Cardiac fibroblast (primary cell): ENCODE results near the gene PAPPA.

Experiments used
- DNase-seq, 2 donors: peaks; one replicate each; pipeline versions ENCODE4 v3.0.0 to v3.0.0-alpha.2; 2010; ENCODE audit warnings: low read depth in 2 of 2
- H3K4me3 ChIP-seq, 2 donors: replicated peaks in 1 of 2; 1 replicate in 1 of 2; 2 replicates in 1 of 2; pipeline ENCODE4 v1.5.1; 2011; ENCODE audit warnings: low read depth in 2 of 2, low read length in 2 of 2, mild to moderate bottlenecking in 2 of 2, moderate library complexity in 1 of 2
- CTCF ChIP-seq: IDR thresholded peaks from one replicate; pipeline ENCODE4 v1.5.1; 2011; ENCODE audit warnings: low read depth, mild to moderate bottlenecking, low read length, inconsistent platforms

The PAPPA gene

GRCh38 chr9:116303270-116303669 is 149.7 kb downstream of the PAPPA start:
- no peak for TF ChIP-seq CTCF
- DNase-seq, result peak in 1 of 2 donors; percentile 52

GRCh38 chr9:116303886-116304538 is 150.4 kb downstream of the PAPPA start:
- DNase-seq, result no peak
- TF ChIP-seq CTCF, result no peak
- H3K4me3 ChIP-seq, result no peak overlapping the region

More at GRCh38 chr9:116303270-116303669, 149.7 kb downstream of the PAPPA start:
- no peak overlapping the region for H3K4me3 ChIP-seq

GRCh38 chr9:116304761-116305160 is 151.2 kb downstream of the PAPPA start:
- no peak overlapping the region for H3K4me3 ChIP-seq
- TF ChIP-seq CTCF, result no peak

GRCh38 chr9:116308076-116308475 is 154.5 kb downstream of the PAPPA start:
- TF ChIP-seq CTCF, result no peak
- H3K4me3 ChIP-seq, result no peak overlapping the region
- DNase-seq, result peak in 1 of 2 donors; percentile 39

More at GRCh38 chr9:116304761-116305160, 151.2 kb downstream of the PAPPA start:
- no peak for DNase-seq

- no peak for DNase-seq
- TF ChIP-seq CTCF, result no peak
- H3K4me3 ChIP-seq, result no peak overlapping the region
Measured at GRCh38 chr9:116309900-116310611, 156.5 kb downstream of the PAPPA start.

- DNase-seq, result no peak
- no peak overlapping the region for H3K4me3 ChIP-seq
- no peak for TF ChIP-seq CTCF
Measured at GRCh38 chr9:116312221-116312620, 158.6 kb downstream of the PAPPA start.
